NOMO-1 treated with DMSO at 0.1 percent for 48 hours (cell line): ENCODE results near the gene FTSJ1.
"Not testable (repeated sequence)": the region's sequence is repeated elsewhere in the genome, so short reads cannot be mapped to it uniquely, and the experiment has no call there.

Experiments used
- DNase-seq: peaks from one replicate; lab custom pipeline; 2025; ENCODE audit not compliant: unreplicated experiment; lab: John Stamatoyannopoulos, UW

The FTSJ1 gene

DNA sequence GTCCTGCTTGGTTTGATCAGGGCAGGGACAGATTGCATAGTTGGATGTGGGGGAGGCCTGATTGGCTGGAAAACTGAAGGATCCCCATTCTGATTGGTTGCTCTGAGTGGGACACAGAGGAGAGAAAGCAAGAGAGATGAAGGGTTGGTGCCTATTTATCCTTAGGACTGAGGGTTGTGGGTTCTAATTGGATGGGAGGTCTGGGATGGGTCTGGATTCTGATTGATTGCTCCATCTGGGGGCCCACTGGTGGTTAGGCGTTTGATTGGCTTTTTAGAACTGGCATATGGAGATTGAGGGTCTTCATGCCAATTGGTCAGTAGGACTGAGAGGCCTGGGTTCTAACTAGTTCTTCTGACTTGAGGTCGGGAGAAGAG, 45.0 kb downstream of the FTSJ1 start:
- DNase-seq, result no peak

DNA sequence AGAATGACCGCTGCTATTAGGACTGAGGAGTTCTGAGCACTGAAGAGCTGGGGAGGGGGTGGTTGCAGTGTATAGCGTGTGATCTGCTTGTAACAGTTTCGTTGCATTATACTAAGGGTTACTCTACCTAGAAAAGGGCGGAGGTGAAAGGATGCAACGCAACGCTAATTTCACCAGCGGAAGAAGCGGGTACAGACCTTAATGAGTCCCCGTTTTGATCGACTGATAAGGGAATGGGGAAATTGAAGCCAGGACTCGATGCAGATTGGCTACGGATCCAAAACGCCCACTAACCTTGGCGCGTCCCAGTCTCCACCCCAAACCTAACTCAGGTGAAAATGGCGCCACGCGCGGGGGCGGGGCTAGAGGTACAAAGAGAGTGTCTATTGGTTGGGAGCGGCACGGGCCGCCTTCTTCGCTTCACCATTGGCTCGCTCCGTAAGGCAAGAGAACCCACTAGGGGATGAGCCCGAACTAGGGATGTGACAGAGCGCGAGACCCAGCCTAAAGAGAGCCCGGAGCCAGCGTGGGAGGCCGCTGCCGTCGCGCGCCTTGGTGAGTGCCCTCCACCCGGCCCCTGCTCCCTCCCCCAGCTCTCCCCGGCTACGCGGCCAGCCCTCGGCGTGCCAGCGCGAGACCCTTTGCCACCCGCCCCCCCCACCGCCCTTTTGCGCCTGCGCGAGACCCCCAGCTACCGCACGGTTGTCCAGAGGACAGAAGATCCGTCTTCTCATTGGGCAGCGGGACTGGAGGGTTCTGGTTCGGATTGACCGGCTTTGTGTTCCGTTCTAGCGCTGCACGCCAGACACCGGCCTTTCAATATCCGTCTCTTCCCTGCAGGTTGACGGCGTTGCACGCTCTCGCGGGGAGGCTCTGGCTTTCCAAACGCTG, 45.6 kb downstream of the FTSJ1 start, which contains the start of gene EBP:
Gene EBP (plus strand): TSS at position 456 of the 891 bp plus-strand sequence. CDS start 1,964 bp downstream, outside the sequence.
- peak; percentile 91 for DNase-seq

DNA sequence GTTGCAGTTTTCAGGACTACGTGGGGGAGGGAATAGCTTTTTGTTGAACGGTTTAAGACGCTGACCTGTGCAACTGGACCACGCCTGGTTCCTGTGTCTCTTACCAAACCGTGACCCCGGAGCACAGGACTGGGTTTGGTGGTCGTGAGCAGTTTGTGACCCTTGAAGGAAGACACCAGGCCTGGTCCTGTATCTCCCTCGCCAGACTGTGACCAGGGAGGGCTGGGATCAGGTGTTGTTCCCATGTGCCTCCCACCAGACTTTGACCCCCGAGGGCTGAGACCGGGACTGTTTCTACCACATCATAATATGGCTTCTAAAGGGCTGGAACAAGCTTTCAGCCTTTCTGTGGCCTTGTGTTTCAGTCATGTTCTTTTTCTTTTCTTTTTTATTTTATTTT, 46.3 kb downstream of the FTSJ1 start:
- DNase-seq, result no peak

DNA sequence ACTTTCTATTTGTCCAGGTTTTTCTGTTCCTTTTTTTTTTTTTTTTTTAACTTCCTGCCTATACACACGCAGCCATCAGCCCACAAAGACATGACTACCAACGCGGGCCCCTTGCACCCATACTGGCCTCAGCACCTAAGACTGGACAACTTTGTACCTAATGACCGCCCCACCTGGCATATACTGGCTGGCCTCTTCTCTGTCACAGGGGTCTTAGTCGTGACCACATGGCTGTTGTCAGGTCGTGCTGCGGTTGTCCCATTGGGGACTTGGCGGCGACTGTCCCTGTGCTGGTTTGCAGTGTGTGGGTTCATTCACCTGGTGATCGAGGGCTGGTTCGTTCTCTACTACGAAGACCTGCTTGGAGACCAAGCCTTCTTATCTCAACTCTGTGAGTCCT, 47.7 kb downstream of the FTSJ1 start:
- peak; percentile 4 for DNase-seq

DNA sequence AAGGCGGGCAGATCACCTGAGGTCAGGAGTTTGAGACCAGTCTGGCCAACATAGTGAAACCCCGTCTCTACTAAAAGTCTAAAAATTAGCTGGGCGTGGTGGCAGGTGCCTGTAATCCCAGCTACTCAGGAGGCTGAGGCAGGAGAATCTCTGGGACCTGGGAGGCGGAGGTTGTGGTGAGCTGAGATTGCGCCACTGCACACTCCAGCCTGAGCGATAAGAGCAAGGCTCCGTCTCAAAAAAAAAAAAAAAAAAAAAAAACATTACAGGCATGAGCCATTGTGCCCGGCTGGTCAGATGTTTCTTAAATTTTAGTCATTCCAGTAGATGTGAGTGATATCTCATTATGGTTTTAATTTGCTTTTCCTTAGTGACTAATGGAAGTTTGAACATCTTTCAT, 49.9 kb downstream of the FTSJ1 start:
- not testable (repeated sequence) for DNase-seq

DNA sequence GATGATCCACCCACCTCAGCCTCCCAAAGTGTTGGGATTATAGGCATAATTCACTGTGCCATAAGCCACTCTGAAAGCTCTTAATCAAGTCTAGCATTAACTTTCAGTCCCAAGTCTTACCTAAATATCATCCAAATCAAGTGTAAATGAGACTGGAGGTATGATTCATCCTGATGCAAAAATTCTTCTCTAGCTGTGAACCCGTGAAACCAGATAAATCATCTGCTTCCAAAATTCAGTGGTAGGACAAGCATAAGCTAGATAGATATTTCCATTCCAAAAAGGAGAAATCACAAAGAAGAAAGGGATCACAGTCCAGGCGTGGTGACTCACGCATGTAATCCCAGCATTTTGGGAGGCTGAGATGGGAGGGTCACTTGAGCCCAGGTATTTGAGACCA, 54.7 kb downstream of the FTSJ1 start:
- DNase-seq, result no peak

DNA sequence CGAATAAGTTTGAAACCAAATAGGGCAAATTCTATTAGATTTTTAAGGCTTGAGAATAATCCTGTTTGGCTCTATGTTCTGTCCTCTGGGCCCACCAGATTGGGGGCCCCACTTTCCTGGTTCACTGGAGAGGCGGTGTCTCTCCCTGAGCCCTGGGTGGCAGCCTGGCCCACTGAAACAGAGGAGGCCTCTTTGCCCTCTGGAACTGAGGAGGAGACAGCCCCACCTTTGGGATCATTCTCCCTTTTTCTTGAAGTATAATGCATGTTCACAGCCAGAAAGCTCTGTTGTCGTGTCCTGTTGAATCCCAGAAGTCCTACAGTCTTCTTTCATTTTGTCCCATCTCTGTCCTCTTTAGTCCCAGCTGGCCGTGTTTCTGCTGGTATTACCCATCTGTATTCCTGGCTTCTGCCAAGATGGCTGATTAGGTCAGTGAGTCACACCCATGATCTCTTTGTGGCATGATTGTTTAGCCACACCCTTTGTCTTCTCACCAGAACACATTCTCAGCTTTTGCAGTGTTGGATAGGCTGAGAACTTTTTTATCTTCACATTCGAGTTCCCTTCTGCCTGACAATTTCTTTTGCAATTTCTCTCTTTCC, 55.5 kb downstream of the FTSJ1 start:
- DNase-seq, result no peak

DNA sequence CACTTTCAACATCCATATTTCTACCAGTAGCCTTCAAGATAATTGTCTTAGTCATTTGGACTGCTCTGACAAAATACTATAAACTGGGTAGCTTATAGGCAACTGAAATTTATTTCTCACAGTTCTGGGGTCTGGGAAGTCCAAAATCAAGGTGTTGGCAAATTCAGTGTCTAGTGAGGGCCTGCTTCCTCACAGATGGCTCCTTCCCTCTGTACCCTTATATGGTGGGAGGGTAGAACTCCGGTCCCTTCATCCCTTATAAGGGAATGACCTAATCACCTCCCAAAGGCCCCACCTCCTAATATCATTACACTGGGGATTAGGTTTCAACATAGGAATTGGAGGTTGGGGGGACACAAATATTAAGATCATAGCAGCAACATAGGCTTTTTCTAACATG, 56.2 kb downstream of the FTSJ1 start:
- DNase-seq, result no peak

DNA sequence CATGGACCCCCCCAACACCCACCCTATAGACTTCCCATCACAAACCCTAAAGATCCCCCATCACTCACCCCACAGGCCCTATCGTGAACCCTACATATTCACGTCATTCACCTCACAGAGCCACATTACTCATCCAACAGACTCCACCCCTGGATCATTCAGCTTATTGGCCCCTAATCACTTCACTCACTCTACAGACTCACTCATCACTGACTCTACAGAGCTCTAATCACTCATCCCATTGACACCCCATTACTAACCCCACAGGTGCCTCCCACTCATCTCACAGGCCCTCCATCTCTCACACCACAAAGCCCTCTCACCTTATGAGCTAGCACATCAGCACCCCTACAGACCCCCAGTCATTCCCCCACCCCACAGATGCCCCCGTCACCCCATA, 57.2 kb downstream of the FTSJ1 start:
- DNase-seq, result no peak
